Esophagus (tissue), 2 donors: ENCODE measurements around the gene ATP6V1B1. TPM values are rescaled to one million over a fixed set of nuclear protein-coding genes. Genes with fewer than 3 reads are reported as not detected.

Experiments used
- polyA plus RNA-seq, 2 donors: library from polyadenylated mRNA; stranded (reverse); fragments of 200-250 nt; gene quantifications; one replicate each; pipeline ENCODE4 v1.2.3, GENCODE V29; 2013
- donor health status: healthy with polysubstance abuse.
- donor health status: Bipolar disorder and iron deficiency.

Gene ATP6V1B1
- polyA plus RNA-seq, 2 donors, result 0.13 to 0.88 TPM

Other genes with a start within 250 kb of the ATP6V1B1 start
- gene ADD2, start 167.7 kb upstream of the ATP6V1B1 start, polyA plus RNA-seq, result under 1 TPM; 0.09 to 0.12 TPM
- under 1 TPM in 1 of 2 donors, not detected in 1; 0.07 TPM for gene FIGLA, start 145.3 kb upstream of the ATP6V1B1 start, polyA plus RNA-seq
- under 1 TPM; 0.14 to 0.51 TPM for gene CLEC4F, start 115.3 kb upstream of the ATP6V1B1 start, polyA plus RNA-seq
- gene CD207, start 100.1 kb upstream of the ATP6V1B1 start, polyA plus RNA-seq, result 10 to 100 TPM in 1 of 2 donors, under 1 TPM in 1; 0.94 to 10.2 TPM
- gene VAX2, start 35.3 kb upstream of the ATP6V1B1 start, polyA plus RNA-seq, result under 1 TPM; 0.51 to 0.79 TPM
- 1 to 10 TPM in 1 of 2 donors, under 1 TPM in 1; 0.35 to 1.0 TPM for gene ANKRD53, start 42.7 kb downstream of the ATP6V1B1 start, polyA plus RNA-seq
- gene TEX261, start 59.0 kb downstream of the ATP6V1B1 start, polyA plus RNA-seq, result 10 to 100 TPM; 17.5 to 23.9 TPM
- 100 to 1,000 TPM; 356 to 374 TPM for gene NAGK, start 132.7 kb downstream of the ATP6V1B1 start, polyA plus RNA-seq
- gene MCEE, start 194.3 kb downstream of the ATP6V1B1 start, polyA plus RNA-seq, result 10 to 100 TPM; 37.0 to 41.2 TPM
- 10 to 100 TPM; 29.3 to 40.5 TPM for gene MPHOSPH10, start 194.7 kb downstream of the ATP6V1B1 start, polyA plus RNA-seq